Measurements from ENCODE around the gene LIME1.

DNA sequence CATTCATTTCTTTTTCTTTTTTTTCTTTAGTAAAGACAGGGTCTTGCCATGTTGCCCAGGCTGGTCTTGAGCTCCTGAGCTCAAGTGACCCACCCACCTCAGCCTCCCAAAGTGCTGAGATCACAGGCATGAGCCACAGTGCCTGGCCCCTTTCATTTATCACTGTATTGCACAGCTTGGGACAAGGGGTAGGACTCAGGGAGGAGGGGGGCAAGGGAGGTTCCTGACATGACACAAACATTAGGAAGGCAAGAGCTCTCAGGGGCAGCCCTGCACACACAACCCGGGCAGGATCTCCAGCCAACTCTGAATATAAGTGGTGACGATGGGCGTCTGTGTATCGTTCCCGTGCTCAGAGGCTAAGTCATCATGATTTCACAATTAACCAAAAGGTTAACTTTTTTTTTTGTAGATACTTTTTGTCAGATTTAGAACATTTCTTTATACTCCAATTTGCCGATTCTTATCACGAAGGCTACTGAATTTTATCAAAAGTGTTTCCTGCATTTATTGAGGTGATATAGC is 23.0 kb downstream of the LIME1 start:
- TF ChIP-seq, protein P1, sequence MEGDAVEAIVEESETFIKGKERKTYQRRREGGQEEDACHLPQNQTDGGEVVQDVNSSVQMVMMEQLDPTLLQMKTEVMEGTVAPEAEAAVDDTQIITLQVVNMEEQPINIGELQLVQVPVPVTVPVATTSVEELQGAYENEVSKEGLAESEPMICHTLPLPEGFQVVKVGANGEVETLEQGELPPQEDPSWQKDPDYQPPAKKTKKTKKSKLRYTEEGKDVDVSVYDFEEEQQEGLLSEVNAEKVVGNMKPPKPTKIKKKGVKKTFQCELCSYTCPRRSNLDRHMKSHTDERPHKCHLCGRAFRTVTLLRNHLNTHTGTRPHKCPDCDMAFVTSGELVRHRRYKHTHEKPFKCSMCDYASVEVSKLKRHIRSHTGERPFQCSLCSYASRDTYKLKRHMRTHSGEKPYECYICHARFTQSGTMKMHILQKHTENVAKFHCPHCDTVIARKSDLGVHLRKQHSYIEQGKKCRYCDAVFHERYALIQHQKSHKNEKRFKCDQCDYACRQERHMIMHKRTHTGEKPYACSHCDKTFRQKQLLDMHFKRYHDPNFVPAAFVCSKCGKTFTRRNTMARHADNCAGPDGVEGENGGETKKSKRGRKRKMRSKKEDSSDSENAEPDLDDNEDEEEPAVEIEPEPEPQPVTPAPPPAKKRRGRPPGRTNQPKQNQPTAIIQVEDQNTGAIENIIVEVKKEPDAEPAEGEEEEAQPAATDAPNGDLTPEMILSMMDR (IDR thresholded peaks at IDR 0.05; ENCODE audit: low read depth, low read length, poor library complexity, severe bottlenecking): no peak
- no peak for TF ChIP-seq EZH2phosphoT487 (IDR thresholded peaks at IDR 0.05; ENCODE audit: borderline replicate concordance, low read length)
